GM21526 (cell line): ENCODE results near the gene NBEAL2.

Experiments used
- ATAC-seq: cut with Tn5 transposase; IDR thresholded peaks from one replicate; pipeline ENCODE4 v1.9.1; 2021; ENCODE audit warnings: moderate library complexity; ENCODE audit not compliant: unreplicated experiment, low FRiP score

The NBEAL2 gene

DNA sequence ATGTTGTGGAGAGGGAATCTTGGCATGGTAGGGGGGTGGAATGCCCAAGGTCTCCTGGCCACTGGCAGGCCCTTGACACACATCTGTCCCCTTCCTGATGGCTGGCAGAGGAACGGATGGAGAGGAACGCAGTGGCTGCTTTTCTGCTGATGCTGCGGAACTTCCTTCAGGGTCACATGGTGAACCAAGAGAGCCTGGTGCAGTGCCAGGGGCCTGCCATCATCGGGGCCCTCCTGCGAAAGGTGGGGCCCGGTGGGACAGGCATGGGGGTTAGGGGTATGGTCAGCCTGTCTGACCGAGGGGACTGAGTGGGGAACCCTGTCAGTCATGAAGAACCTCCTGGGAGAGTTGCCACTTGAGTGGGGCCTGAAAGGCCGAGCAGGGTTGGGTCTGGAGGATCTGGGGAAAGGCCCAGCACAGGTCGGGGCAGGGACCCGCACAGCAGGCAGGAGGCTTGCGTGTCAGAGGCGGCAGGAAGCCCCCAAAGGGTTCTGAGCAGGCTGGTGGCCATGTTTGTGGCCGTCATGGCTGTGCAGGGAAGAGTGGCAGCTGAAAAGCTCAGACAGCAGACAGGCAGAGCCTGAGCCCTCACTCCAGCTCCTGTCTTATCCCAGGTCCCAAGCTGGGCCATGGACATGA, 18.1 kb downstream of the NBEAL2 start:
- no peak for ATAC-seq

GRCh38 chr3:46998121-46998851, 18.8 kb downstream of the NBEAL2 start:
- no peak for ATAC-seq

- ATAC-seq = no peak
These were observed 19.5 kb downstream of the NBEAL2 start for GRCh38 chr3:46998852-46999515.

GRCh38 chr3:46999516-47000197, 20.2 kb downstream of the NBEAL2 start:
- ATAC-seq = no peak

GRCh38 chr3:47000198-47000815, 20.8 kb downstream of the NBEAL2 start:
- no peak for ATAC-seq

- ATAC-seq = no peak
These were observed 21.7 kb downstream of the NBEAL2 start for GRCh38 chr3:47000922-47001730.

GRCh38 chr3:47001731-47002170, 22.3 kb downstream of the NBEAL2 start:
- no peak for ATAC-seq

- no peak for ATAC-seq
These were observed 22.9 kb downstream of the NBEAL2 start for GRCh38 chr3:47002171-47003055.

DNA sequence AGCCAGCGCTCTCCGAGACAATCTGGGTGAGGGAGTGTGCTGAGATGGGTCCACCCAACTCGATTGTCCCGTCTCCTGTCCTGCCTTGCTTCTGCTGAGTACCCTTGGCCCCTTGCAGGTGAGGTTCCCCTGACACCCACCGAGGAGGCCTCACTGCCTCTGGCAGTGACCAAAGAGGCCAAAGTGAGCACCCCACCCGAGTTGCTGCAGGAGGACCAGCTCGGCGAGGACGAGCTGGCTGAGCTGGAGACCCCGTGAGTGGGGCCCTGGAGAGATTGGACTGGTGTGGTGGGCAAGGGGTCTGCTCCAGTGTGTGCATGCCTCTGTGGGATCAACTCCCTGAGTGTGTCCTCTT, 23.6 kb downstream of the NBEAL2 start:
- no peak for ATAC-seq

DNA sequence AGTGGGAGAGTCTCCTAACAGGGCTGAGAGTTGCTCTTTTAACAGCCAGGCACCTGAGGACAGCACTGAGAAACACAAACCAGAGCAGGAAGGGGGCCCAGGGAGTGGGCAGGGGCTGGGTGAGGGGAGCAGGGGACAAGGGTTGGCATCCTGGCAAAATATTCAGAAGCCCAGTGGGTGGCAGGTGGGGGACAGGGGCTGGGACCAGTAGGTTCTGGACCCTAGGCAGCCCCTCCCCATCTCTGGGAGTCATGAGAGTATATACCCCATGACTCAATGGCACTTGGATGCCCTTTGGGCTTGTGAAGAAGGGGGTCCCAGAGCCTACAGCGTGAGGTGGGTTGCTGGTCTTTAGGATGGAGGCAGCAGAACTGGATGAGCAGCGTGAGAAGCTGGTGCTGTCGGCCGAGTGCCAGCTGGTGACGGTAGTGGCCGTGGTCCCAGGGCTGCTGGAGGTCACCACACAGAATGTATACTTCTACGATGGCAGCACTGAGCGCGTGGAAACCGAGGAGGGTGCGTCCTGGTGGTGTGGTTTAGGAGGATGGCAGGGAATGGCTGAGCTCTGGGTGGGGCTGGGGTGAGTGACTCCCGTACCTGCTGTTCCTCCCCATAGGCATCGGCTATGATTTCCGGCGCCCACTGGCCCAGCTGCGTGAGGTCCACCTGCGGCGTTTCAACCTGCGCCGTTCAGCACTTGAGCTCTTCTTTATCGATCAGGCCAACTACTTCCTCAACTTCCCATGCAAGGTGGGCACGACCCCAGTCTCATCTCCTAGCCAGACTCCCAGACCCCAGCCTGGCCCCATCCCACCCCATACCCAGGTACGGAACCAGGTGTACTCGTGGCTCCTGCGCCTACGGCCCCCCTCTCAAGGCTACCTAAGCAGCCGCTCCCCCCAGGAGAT, 24.2 kb downstream of the NBEAL2 start:
- ATAC-seq = no peak

DNA sequence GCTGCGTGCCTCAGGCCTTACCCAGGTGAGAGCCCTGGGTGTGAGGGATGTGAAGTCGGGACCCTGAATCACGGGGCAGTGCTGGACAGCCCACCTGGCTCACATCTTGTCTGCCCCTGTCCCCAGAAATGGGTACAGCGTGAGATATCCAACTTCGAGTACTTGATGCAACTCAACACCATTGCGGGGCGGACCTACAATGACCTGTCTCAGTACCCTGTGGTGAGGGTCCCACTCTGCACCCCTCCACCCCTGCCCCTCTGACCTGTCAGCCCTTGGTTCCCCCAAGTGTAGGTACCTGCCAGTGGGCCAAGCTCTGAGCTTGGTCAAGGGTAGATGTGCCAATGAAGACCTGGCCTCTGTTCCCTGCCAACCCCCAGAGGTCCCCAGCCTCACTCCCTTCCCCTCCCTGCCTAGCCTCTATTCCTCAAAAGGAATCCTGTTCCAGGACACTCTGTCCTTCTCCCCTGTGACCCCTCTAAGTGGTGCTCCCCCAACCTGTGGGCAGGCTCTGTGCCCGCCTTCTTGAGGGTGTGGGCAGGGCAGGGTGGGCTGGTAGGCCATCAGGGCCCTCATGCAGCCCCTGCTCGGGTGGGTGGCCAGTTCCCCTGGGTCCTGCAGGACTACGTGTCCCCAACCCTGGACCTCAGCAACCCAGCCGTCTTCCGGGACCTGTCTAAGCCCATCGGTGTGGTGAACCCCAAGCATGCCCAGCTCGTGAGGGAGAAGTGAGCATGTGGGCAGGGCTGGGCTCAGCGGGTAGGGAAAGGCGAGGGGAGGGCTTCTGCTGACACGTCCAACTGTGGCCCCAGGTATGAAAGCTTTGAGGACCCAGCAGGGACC, 25.1 kb downstream of the NBEAL2 start:
- no peak for ATAC-seq

DNA sequence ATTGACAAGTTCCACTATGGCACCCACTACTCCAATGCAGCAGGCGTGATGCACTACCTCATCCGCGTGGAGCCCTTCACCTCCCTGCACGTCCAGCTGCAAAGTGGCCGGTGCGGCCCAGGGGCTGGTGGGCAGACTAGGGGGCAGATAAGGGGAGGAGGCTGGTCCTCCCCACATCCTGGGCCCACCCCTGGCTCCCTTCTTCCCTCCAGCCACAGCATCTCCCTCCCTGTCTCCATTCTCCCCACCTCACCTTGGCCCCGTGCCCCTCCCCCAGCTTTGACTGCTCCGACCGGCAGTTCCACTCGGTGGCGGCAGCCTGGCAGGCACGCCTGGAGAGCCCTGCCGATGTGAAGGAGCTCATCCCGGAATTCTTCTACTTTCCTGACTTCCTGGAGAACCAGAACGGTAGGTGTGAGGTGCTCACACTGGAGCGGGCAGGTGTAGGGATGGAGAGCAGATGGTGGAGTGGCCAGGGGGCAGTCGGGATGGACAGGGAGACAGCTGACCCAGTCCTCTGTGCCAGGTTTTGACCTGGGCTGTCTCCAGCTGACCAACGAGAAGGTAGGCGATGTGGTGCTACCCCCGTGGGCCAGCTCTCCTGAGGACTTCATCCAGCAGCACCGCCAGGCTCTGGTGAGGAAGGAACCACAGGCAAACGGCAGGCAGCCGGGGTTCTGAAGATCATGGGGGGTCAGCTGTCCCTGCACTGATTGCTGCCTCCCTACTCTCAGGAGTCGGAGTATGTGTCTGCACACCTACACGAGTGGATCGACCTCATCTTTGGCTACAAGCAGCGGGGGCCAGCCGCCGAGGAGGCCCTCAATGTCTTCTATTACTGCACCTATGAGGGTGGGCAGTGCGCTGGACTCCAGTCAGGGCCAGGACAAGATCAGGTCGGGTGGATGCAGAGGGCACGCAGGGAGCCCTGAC, 26.0 kb downstream of the NBEAL2 start:
- ATAC-seq = no peak

DNA sequence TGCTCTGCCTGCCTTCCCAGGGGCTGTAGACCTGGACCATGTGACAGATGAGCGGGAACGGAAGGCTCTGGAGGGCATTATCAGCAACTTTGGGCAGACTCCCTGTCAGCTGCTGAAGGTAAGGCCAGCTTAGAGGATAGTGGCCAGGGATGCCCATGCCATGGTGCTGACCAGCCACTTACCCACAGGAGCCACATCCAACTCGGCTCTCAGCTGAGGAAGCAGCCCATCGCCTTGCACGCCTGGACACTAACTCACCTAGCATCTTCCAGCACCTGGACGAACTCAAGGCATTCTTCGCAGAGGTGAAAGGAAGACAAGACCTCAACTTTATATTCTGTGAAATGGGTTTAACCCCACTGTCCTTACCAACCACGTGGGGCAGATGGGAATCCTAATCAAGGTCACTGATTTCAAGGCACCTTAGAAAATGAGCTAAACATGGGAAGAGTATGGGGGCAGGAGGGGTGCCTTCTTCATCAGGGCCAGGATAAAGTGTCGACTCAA, 26.7 kb downstream of the NBEAL2 start:
- ATAC-seq = no peak

DNA sequence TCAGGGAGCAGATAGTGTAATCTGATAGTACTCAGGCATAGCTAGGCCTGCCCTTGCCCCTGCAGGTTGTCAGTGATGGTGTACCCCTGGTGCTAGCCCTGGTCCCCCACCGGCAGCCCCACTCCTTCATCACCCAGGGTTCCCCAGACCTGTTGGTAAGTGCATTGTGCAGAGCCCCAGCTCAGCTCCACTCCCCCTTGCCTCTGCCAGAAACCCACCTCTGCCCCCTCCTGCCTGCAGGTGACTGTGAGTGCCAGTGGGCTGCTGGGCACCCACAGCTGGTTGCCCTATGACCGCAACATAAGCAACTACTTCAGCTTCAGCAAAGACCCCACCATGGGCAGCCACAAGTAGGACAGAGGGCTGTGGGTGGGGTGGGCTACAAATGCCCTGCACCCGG, 27.5 kb downstream of the NBEAL2 start:
- ATAC-seq = no peak

DNA sequence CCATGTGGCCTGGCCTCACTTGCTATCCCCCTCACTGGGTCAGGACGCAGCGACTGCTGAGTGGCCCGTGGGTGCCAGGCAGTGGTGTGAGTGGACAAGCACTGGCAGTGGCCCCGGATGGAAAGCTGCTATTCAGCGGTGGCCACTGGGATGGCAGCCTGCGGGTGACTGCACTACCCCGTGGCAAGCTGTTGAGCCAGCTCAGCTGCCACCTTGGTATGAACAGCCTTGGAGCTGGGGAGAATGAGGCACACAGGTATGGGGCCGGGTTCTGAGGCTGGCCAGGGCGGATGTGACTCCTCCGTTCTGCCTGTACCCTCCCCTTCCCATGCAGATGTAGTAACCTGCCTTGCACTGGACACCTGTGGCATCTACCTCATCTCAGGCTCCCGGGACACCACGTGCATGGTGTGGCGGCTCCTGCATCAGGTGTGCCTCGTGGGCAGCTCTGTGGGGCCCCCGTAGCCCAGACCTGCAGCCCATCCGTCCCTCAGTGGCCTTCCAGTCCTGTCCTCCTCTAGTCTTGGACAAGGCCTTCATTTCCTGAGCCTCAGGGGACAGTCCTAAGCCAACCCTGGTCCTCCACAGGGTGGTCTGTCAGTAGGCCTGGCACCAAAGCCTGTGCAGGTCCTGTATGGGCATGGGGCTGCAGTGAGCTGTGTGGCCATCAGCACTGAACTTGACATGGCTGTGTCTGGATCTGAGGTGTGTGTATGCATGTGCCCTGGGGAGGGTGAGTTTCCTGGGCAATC, 28.2 kb downstream of the NBEAL2 start:
- no peak for ATAC-seq
